K562 (cell line): ENCODE results near the gene KRT35. TPM values are rescaled to one million over a fixed set of nuclear protein-coding genes. Genes with fewer than 3 reads are reported as not detected.

Source experiments
- ATAC-seq: fragments of 200-7000 bp; cut with Tn5 transposase; 3 replicates; pipeline ENCODE4 v1.9.1; 2020; ENCODE audit warnings: moderate library complexity
- BruUV-seq: library from RNA; stranded (reverse); fragments of 400-500 nt; replicated peaks from 2 replicates; lab custom pipeline; 2021; lab: Mats Ljungman, UMichigan
- CTCF ChIA-PET: fragments of 300-600 bp; formaldehyde crosslinking; extraction: SDS; loops from one replicate; lab custom pipeline; 2021; ENCODE audit warnings: low intra/inter-chr PET ratio; lab: Yijun Ruan, JAX
- POLR2A ChIA-PET: fragments of 300-600, 350-650 bp; sonication (Branson Sonifier 250); formaldehyde crosslinking; extraction: SDS; loops from one replicate; lab custom pipeline; 2021; ENCODE audit warnings: antibody characterized with exemption, inconsistent platforms; lab: Yijun Ruan, JAX
- DNase-seq, 4 experiments: peaks; one replicate each; pipeline versions ENCODE4 v3.0.0 to v3.0.0-alpha.2; 2011 to 2018; ENCODE audit warnings: low spot score in 3 of 4, mixed read lengths in 3 of 4; ENCODE audit errors: extremely low read depth in 1 of 4
- FAIRE-seq: peaks from 2 replicates; lab custom pipeline; 2011; peaks lifted over from hg19 to GRCh38; lab: Jason Lieb, UNC
- H2AFZ ChIP-seq: 2 replicates; pipeline ENCODE4 v1.6.0; 2011; ENCODE audit warnings: low read depth, low read length, control low read depth, inconsistent platforms
- H3K27ac ChIP-seq: fragments of 200-600 bp; 3 replicates; pipeline ENCODE4 v1.8.0; 2011; ENCODE audit warnings: low read depth, mild to moderate bottlenecking, control low read depth, inconsistent platforms, low read length, moderate library complexity, mixed read lengths; ENCODE audit errors: extremely low read depth
- H3K27me3 ChIP-seq, 2 experiments: fragments of 300-600 bp in 1 of 2; 2 replicates in 1 of 2; 3 replicates in 1 of 2; pipeline versions ENCODE4 v1.6.0 to v1.8.0; 2011; ENCODE audit warnings: inconsistent platforms in 2 of 2, low read length in 2 of 2, mild to moderate bottlenecking in 1 of 2, mixed read lengths in 1 of 2, moderate library complexity in 1 of 2; ENCODE audit not compliant: control insufficient read depth in 2 of 2, insufficient read depth in 2 of 2
- H3K36me3 ChIP-seq: fragments of 300-600 bp; 3 replicates; pipeline ENCODE4 v1.8.0; 2011; ENCODE audit warnings: mild to moderate bottlenecking, low read length, inconsistent platforms; ENCODE audit not compliant: control insufficient read depth, insufficient read depth
- H3K4me1 ChIP-seq, 2 experiments: fragments of 200-600 bp in 1 of 2; replicated peaks in 1 of 2; 2 replicates in 1 of 2; 3 replicates in 1 of 2; pipeline versions ENCODE4 v1.5.1 to v1.8.0; 2011; ENCODE audit warnings: inconsistent platforms in 2 of 2, low read length in 2 of 2, mild to moderate bottlenecking in 1 of 2, mixed read lengths in 1 of 2, moderate library complexity in 1 of 2; ENCODE audit not compliant: control insufficient read depth in 2 of 2, insufficient read depth in 2 of 2
- H3K4me2 ChIP-seq: 2 replicates; pipeline ENCODE4 v1.6.1; 2011; ENCODE audit warnings: low read length, control low read depth, inconsistent platforms, mixed read lengths; ENCODE audit not compliant: insufficient read depth
- H3K4me3 ChIP-seq: fragments of 200-600 bp; sonication (generic), shearing (Covaris generic); 2 replicates; pipeline ENCODE4 v1.5.1; 2016; ENCODE audit warnings: control low read depth, inconsistent platforms
- H3K79me2 ChIP-seq: fragments of 200-600 bp; 3 replicates; pipeline ENCODE4 v1.8.0; 2011; ENCODE audit warnings: low read length, inconsistent platforms; ENCODE audit not compliant: control insufficient read depth, insufficient read depth
- H3K9ac ChIP-seq, 2 experiments: 2 replicates each; pipeline versions ENCODE4 v1.6.0 to v1.6.1; 2011; ENCODE audit warnings: low read depth in 2 of 2, low read length in 2 of 2, control low read depth in 1 of 2, inconsistent platforms in 1 of 2, mild to moderate bottlenecking in 1 of 2, mixed read lengths in 1 of 2; ENCODE audit not compliant: insufficient read depth in 1 of 2
- H3K9me1 ChIP-seq: one replicate; pipeline ENCODE4 v1.6.0; 2011; ENCODE audit warnings: inconsistent platforms, mild to moderate bottlenecking, low read length, moderate library complexity; ENCODE audit not compliant: control insufficient read depth, insufficient read depth
- H3K9me3 ChIP-seq: replicated peaks from 2 replicates; pipeline ENCODE4 v1.5.1; 2011; ENCODE audit warnings: low read depth, low read length, inconsistent platforms; ENCODE audit not compliant: control insufficient read depth, insufficient read depth
- H4K20me1 ChIP-seq: replicated peaks from 2 replicates; pipeline ENCODE4 v1.6.1; 2011; ENCODE audit warnings: low read length, inconsistent platforms, mixed read lengths; ENCODE audit not compliant: control insufficient read depth, insufficient read depth
- CBFA2T3 ChIP-seq: fragments of 450-650 bp; IDR thresholded peaks from 2 replicates; pipeline ENCODE4 v1.6.1; 2017
- HOMEZ ChIP-seq: fragments of 250-450 bp; sonication (Bioruptor Pico); IDR thresholded peaks from 2 replicates; pipeline ENCODE4 v1.4.0; 2020; ENCODE audit warnings: mild to moderate bottlenecking, moderate library complexity
- JUND ChIP-seq, 2 experiments: IDR thresholded peaks; 2 replicates in 1 of 2; 3 replicates in 1 of 2; pipeline ENCODE4 v1.6.1; 2011; ENCODE audit warnings: borderline replicate concordance in 2 of 2, low read depth in 2 of 2, low read length in 2 of 2, improper control_type of control experiment in 1 of 2, missing biosample characterization in 1 of 2, missing genetic modification characterization in 1 of 2, missing genetic modification reagents in 1 of 2
- PCBP2 ChIP-seq: fragments of 200-400 bp; formaldehyde crosslinking; IDR thresholded peaks from 2 replicates; pipeline ENCODE4 v1.6.1; 2018; ENCODE audit warnings: low read length, low read depth, mild to moderate bottlenecking, moderate library complexity; ENCODE audit not compliant: poor library complexity, severe bottlenecking
- PRPF4 ChIP-seq: fragments of 200-400 bp; formaldehyde crosslinking; IDR thresholded peaks from one replicate; pipeline ENCODE4 v1.6.1; 2017; ENCODE audit warnings: low read length, low read depth, mild to moderate bottlenecking; ENCODE audit not compliant: insufficient read depth, poor library complexity, severe bottlenecking
- RCOR1 ChIP-seq, 2 experiments: IDR thresholded peaks; 2 replicates each; pipeline ENCODE4 v1.6.1; 2012; ENCODE audit warnings: low read depth in 2 of 2, low read length in 2 of 2, borderline replicate concordance in 1 of 2, improper control_type of control experiment in 1 of 2
- SRSF7 ChIP-seq: fragments of 200-400 bp; formaldehyde crosslinking; optimal IDR thresholded peaks from 2 replicates; pipeline ENCODE3; 2017; ENCODE audit warnings: mild to moderate bottlenecking, low read depth, low read length
- TEAD1 ChIP-seq, 2 experiments: fragments of 450-650 bp in 1 of 2; sonication (generic) in 1 of 2; formaldehyde crosslinking; IDR thresholded peaks; 2 replicates each; pipeline versions ENCODE4 v1.4.0 to v1.8.0; 2020 to 2022; ENCODE audit warnings: mild to moderate bottlenecking in 2 of 2, missing genetic modification reagents in 1 of 2
- TFAP4 ChIP-seq: sonication (generic); formaldehyde crosslinking; IDR thresholded peaks from 2 replicates; pipeline ENCODE4 v1.8.0; 2022; ENCODE audit warnings: missing genetic modification reagents, mild to moderate bottlenecking, moderate library complexity, borderline replicate concordance
- ZFP1 ChIP-seq: fragments of 450-650 bp; formaldehyde crosslinking; IDR thresholded peaks from 2 replicates; pipeline ENCODE4 v1.4.0; 2020; ENCODE audit warnings: mild to moderate bottlenecking, mixed read lengths
- ZNF140 ChIP-seq: fragments of 250-450 bp; sonication (Bioruptor Pico); IDR thresholded peaks from 2 replicates; pipeline ENCODE4 v1.8.0; 2021; ENCODE audit warnings: moderate library complexity, mild to moderate bottlenecking, inconsistent platforms
- ZNF224 ChIP-seq: sonication (generic); formaldehyde crosslinking; IDR thresholded peaks from 2 replicates; pipeline ENCODE4 v1.8.0; 2022; ENCODE audit warnings: mild to moderate bottlenecking, missing genetic modification reagents
- ZNF384 ChIP-seq: IDR thresholded peaks from 2 replicates; pipeline ENCODE4 v1.6.1; 2012; ENCODE audit warnings: low read depth, low read length, improper control_type of control experiment
- ZNF830 ChIP-seq: fragments of 250-450 bp; sonication (Bioruptor Pico); IDR thresholded peaks from 2 replicates; pipeline ENCODE4 v1.5.0; 2021; ENCODE audit warnings: mild to moderate bottlenecking
- in situ Hi-C: fragments of 300-500 bp; cut with MboI; formaldehyde crosslinking; loops from 4 replicates; pipeline ENCODE4 v1.15.0; 2018; ENCODE audit warnings: inconsistent platforms, mixed read lengths
- intact Hi-C: fragments of 100-400 bp; cut with micrococcal nuclease; formaldehyde crosslinking; loops from 2 replicates; pipeline ENCODE4 v1.14.2; 2022
- polyA plus RNA-seq, 8 experiments: library from polyadenylated mRNA; depleted of rRNA in 4 of 8; stranded (reverse) in 5 of 8; unstranded in 3 of 8; fragments of >200 nt; fragmentation: Nextera tagmentation in 2 of 8; fragmentation: Illumina TruSeq in 1 of 8; extraction: Ambion mirVana in 2 of 8; extraction: Trizol in 1 of 8; gene quantifications; 2 replicates each; pipeline versions ENCODE4 v1.2.1 to v1.2.3, GENCODE V29; 2011 to 2014; ENCODE audit warnings: inconsistent platforms in 1 of 8, missing spikeins in 1 of 8
- total RNA-seq, 7 experiments: library from RNA; depleted of rRNA in 6 of 7; stranded (reverse); fragments of >200 nt in 6 of 7; fragmentation: Illumina TruSeq in 2 of 7; extraction: Trizol in 2 of 7; gene quantifications; 2 replicates each; pipeline versions ENCODE4 v1.2.1 to v1.2.3, GENCODE V29; 2011 to 2021; ENCODE audit warnings: low replicate concordance in 1 of 7
- TF ChIP-seq, protein P1 (sequence below): fragments of 450-650 bp; formaldehyde crosslinking; conservative IDR thresholded peaks from 2 replicates; pipeline ENCODE4 v1.4.0; 2022; ENCODE audit warnings: mild to moderate bottlenecking, missing genetic modification characterization
- TF ChIP-seq, protein P2 (sequence below): fragments of 250-450 bp; sonication (Bioruptor Pico); IDR thresholded peaks from 2 replicates; pipeline ENCODE4 v1.8.0; 2021; ENCODE audit warnings: moderate library complexity, mild to moderate bottlenecking, inconsistent platforms

Gene KRT35
- total and polyA plus RNA-seq, 9 of the 15 experiments (the other 6 are each of a cell fraction or from before 2014, with no cell fraction given): not detected

DNA sequence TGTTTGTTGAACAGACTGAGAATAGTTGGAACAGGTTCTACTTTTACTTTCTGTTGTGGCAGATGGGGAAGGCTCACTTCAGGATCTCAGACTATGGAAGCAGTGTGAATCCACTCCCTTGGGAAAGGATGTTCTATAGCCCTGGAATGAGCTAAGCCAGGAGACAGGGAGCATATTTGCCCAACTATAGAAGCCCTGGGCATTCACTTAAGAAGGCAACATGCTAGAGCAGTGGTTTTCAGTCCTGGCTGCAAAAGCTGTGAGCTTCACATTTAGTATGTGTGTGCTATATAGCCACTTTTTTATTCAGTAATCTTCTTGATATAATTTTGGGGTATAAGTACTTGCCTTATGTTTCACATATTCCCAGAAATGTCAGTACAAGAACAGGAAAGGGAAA, 12.6 kb downstream of the KRT35 start:
- Histone ChIP-seq H3K27ac (no peak overlapping the region), H3K9ac (no peak overlapping the region), H2AFZ (no peak overlapping the region), H3K27me3 (peaks cover 31 to 47% of the 10 kb centered on the region in 2 experiments), H3K4me2 (no peak overlapping the region), H3K9me1 (no peaks in the 10 kb centered on the region), H3K36me3 (no peaks in the 10 kb centered on the region), H3K4me3 (no peak overlapping the region), H3K79me2 (no peaks in the 10 kb centered on the region), H3K9me3 (no peaks in the 10 kb centered on the region), H4K20me1 (no peaks in the 10 kb centered on the region), H3K4me1 (no peaks in the 10 kb centered on the region)
- DNase-seq (no peak), FAIRE-seq (no peak), ATAC-seq (no peak)
- no TSS peak for BruUV-seq
- in situ Hi-C loops: no loop called here
- ChIA-PET POLR2A (no interaction called here), CTCF (no interaction called here)
- intact Hi-C loops: no loop called here
- TF ChIP-seq TFAP4 (no peak), PCBP2 (no peak), ZNF384 (no peak), PRPF4 (no peak), ZNF224 (CRISPR knock-in tag) (no peak), SRSF7 (no peak), HOMEZ (CRISPR knock-in tag) (no peak), TEAD1 (CRISPR knock-in tag; IDR thresholded peaks at IDR 0.05) (no peak), ZNF140 (CRISPR knock-in tag) (no peak), ZFP1 (CRISPR knock-in tag) (no peak), ZNF830 (CRISPR knock-in tag) (no peak), CBFA2T3 (no peak), JUND (IDR thresholded peaks at IDR 0.05; ENCODE audit: borderline replicate concordance, low read depth, low read length) (no peak), JUND (tag; IDR thresholded peaks at IDR 0.05; ENCODE audit: borderline replicate concordance, low read depth, low read length) (no peak), RCOR1 (IDR thresholded peaks at IDR 0.05; ENCODE audit: borderline replicate concordance in 1 of 2, low read depth in 2 of 2, low read length in 2 of 2) (no peak)
- TF ChIP-seq, protein P1, sequence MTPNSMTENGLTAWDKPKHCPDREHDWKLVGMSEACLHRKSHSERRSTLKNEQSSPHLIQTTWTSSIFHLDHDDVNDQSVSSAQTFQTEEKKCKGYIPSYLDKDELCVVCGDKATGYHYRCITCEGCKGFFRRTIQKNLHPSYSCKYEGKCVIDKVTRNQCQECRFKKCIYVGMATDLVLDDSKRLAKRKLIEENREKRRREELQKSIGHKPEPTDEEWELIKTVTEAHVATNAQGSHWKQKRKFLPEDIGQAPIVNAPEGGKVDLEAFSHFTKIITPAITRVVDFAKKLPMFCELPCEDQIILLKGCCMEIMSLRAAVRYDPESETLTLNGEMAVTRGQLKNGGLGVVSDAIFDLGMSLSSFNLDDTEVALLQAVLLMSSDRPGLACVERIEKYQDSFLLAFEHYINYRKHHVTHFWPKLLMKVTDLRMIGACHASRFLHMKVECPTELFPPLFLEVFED (CRISPR knock-in tag): no peak
- TF ChIP-seq, protein P2, sequence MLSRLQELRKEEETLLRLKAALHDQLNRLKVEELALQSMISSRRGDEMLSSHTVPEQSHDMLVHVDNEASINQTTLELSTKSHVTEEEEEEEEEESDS (CRISPR knock-in tag): no peak
